Mesenteric fat pad (tissue), 1 donor: ENCODE measurements around the gene LRRK1. TPM values are rescaled to one million over a fixed set of nuclear protein-coding genes. Genes with fewer than 3 reads are reported as not detected.

ENCODE experiments used
- DNase-seq: peaks from one replicate; pipeline ENCODE4 v3.0.0-alpha.2; 2020; ENCODE audit warnings: low spot score
- total RNA-seq: library from RNA; stranded (reverse); fragmentation: NEBNext Ultra II Directional; extraction: Animal tissue kit (Norgen Biotek cat#: 25700); gene quantifications from one replicate; pipeline ENCODE4 v1.2.1, GENCODE V29; 2021
- donor health status: DM: yes; HTN: yes; CAD: no.

Gene LRRK1
- total RNA-seq, 1 donor from 2014 or later = 23.5 TPM

- DNase-seq = no peak
These were observed 49.2 kb downstream of the LRRK1 start for GRCh38 chr15:100968050-100968966.

- DNase-seq = no peak
These were observed 53.8 kb downstream of the LRRK1 start for GRCh38 chr15:100972975-100973350.

GRCh38 chr15:100973351-100974111 is 54.4 kb downstream of the LRRK1 start:
- no peak for DNase-seq

GRCh38 chr15:100975043-100975442 is 55.9 kb downstream of the LRRK1 start:
- DNase-seq = no peak

GRCh38 chr15:100980410-100981046 is 61.4 kb downstream of the LRRK1 start:
- no peak for DNase-seq

- DNase-seq = no peak
These were observed 61.9 kb downstream of the LRRK1 start for GRCh38 chr15:100981086-100981485.

- DNase-seq = no peak
These were observed 64.1 kb downstream of the LRRK1 start for GRCh38 chr15:100983221-100983620.

- no peak for DNase-seq
These were observed 66.2 kb downstream of the LRRK1 start for GRCh38 chr15:100985401-100985800.

- DNase-seq = no peak
These were observed 67.2 kb downstream of the LRRK1 start for GRCh38 chr15:100986158-100986896.

- no peak for DNase-seq
These were observed 68.0 kb downstream of the LRRK1 start for GRCh38 chr15:100987143-100987542.

GRCh38 chr15:100988297-100988696 is 69.1 kb downstream of the LRRK1 start:
- DNase-seq = no peak

- no peak for DNase-seq
These were observed 69.7 kb downstream of the LRRK1 start for GRCh38 chr15:100988857-100989256.

GRCh38 chr15:100994597-100995446 is 75.7 kb downstream of the LRRK1 start:
- no peak for DNase-seq

GRCh38 chr15:100995471-100996430 is 76.6 kb downstream of the LRRK1 start:
- DNase-seq = no peak

GRCh38 chr15:100997442-100997841 is 78.3 kb downstream of the LRRK1 start:
- DNase-seq = no peak

GRCh38 chr15:100998630-100999029 is 79.5 kb downstream of the LRRK1 start:
- no peak for DNase-seq

GRCh38 chr15:100999369-100999768 is 80.2 kb downstream of the LRRK1 start:
- no peak for DNase-seq

GRCh38 chr15:101000271-101000681 is 81.1 kb downstream of the LRRK1 start:
- peak; percentile 24 for DNase-seq

- peak; percentile 67 for DNase-seq
These were observed 81.9 kb downstream of the LRRK1 start for GRCh38 chr15:101001056-101001455.
